ENCODE measurements around the gene APOBEC3G. TPM values are rescaled to one million over a fixed set of nuclear protein-coding genes. Genes with fewer than 3 reads are reported as not detected.

The APOBEC3G gene
- polyA plus RNA-seq, 2 donors = 2.1 to 6.0 TPM

GRCh38 chr22:39090426-39091064 is 13.5 kb downstream of the APOBEC3G start:
- H3K4me3 ChIP-seq (ENCODE audit: low read depth in 1 of 2, low read length in 2 of 2) = no peak overlapping the region
- H3K9me3 ChIP-seq (ENCODE audit: control insufficient read depth in 2 of 2, insufficient read depth in 1 of 2, low read depth in 1 of 2, low read length in 1 of 2) = no peaks in the 10 kb centered on the region
- 44 to 49% methylated on average over 15 of the region's 15 CpGs for WGBS, 2 donors
- no peaks in the 10 kb centered on the region for H3K36me3 ChIP-seq (ENCODE audit: control insufficient read depth in 2 of 2, insufficient read depth in 2 of 2, low read length in 1 of 2)
- H3K27me3 ChIP-seq (ENCODE audit: control insufficient read depth in 1 of 2, insufficient read depth in 2 of 2, low read length in 2 of 2) = no peaks in the 10 kb centered on the region
- peak overlapping the region; percentile 58 to 61 for H3K27ac ChIP-seq (ENCODE audit: low read depth in 2 of 2, low read length in 1 of 2)
- H3K4me1 ChIP-seq (ENCODE audit: control insufficient read depth in 2 of 2, insufficient read depth in 2 of 2, low read length in 1 of 2) = peaks cover 0 to 9% of the 10 kb centered on the region in 2 donors

- peak overlapping the region in 1 of 2 donors; percentile 51 for H3K27ac ChIP-seq (ENCODE audit: low read depth in 2 of 2, low read length in 1 of 2)
- H3K4me3 ChIP-seq (ENCODE audit: low read depth in 1 of 2, low read length in 2 of 2) = no peak overlapping the region
- H3K4me1 ChIP-seq (ENCODE audit: control insufficient read depth in 2 of 2, insufficient read depth in 2 of 2, low read length in 1 of 2) = peaks cover 0 to 9% of the 10 kb centered on the region in 2 donors
- no peaks in the 10 kb centered on the region for H3K36me3 ChIP-seq (ENCODE audit: control insufficient read depth in 2 of 2, insufficient read depth in 2 of 2, low read length in 1 of 2)
- 77 to 81% methylated on average over 23 of the region's 23 CpGs for WGBS, 2 donors
- no peaks in the 10 kb centered on the region for H3K9me3 ChIP-seq (ENCODE audit: control insufficient read depth in 2 of 2, insufficient read depth in 1 of 2, low read depth in 1 of 2, low read length in 1 of 2)
- H3K27me3 ChIP-seq (ENCODE audit: control insufficient read depth in 1 of 2, insufficient read depth in 2 of 2, low read length in 2 of 2) = no peaks in the 10 kb centered on the region
These were observed 14.3 kb downstream of the APOBEC3G start for GRCh38 chr22:39091126-39092081.

GRCh38 chr22:39092111-39092862 is 15.2 kb downstream of the APOBEC3G start:
- H3K27ac ChIP-seq (ENCODE audit: low read depth in 2 of 2, low read length in 1 of 2) = peak overlapping the region in 1 of 2 donors; percentile 6
- no peak overlapping the region for H3K4me3 ChIP-seq (ENCODE audit: low read depth in 1 of 2, low read length in 2 of 2)
- no peaks in the 10 kb centered on the region for H3K36me3 ChIP-seq (ENCODE audit: control insufficient read depth in 2 of 2, insufficient read depth in 2 of 2, low read length in 1 of 2)
- no peaks in the 10 kb centered on the region for H3K27me3 ChIP-seq (ENCODE audit: control insufficient read depth in 1 of 2, insufficient read depth in 2 of 2, low read length in 2 of 2)
- no peaks in the 10 kb centered on the region for H3K9me3 ChIP-seq (ENCODE audit: control insufficient read depth in 2 of 2, insufficient read depth in 1 of 2, low read depth in 1 of 2, low read length in 1 of 2)
- WGBS, 2 donors = 61 to 70% methylated on average over 8 of the region's 8 CpGs
- peaks cover 0 to 14% of the 10 kb centered on the region in 2 donors for H3K4me1 ChIP-seq (ENCODE audit: control insufficient read depth in 2 of 2, insufficient read depth in 2 of 2, low read length in 1 of 2)

GRCh38 chr22:39094717-39095389 is 17.8 kb downstream of the APOBEC3G start:
- Histone ChIP-seq H3K9me3 (ENCODE audit: control insufficient read depth in 2 of 2, insufficient read depth in 1 of 2, low read depth in 1 of 2, low read length in 1 of 2) (no peaks in the 10 kb centered on the region), H3K27me3 (ENCODE audit: control insufficient read depth in 1 of 2, insufficient read depth in 2 of 2, low read length in 2 of 2) (no peaks in the 10 kb centered on the region), H3K4me1 (ENCODE audit: control insufficient read depth in 2 of 2, insufficient read depth in 2 of 2, low read length in 1 of 2) (peaks cover 0 to 20% of the 10 kb centered on the region in 2 donors), H3K36me3 (ENCODE audit: control insufficient read depth in 2 of 2, insufficient read depth in 2 of 2, low read length in 1 of 2) (no peaks in the 10 kb centered on the region), H3K27ac (ENCODE audit: low read depth in 2 of 2, low read length in 1 of 2) (peak overlapping the region in 1 of 2 donors; percentile 4), H3K4me3 (ENCODE audit: low read depth in 1 of 2, low read length in 2 of 2) (no peak overlapping the region)
- 76 to 81% methylated on average over 14 of the region's 14 CpGs for WGBS, 2 donors

GRCh38 chr22:39095971-39096370 is 18.9 kb downstream of the APOBEC3G start:
- H3K4me1 ChIP-seq (ENCODE audit: control insufficient read depth in 2 of 2, insufficient read depth in 2 of 2, low read length in 1 of 2) = peaks cover 0 to 13% of the 10 kb centered on the region in 2 donors
- H3K9me3 ChIP-seq (ENCODE audit: control insufficient read depth in 2 of 2, insufficient read depth in 1 of 2, low read depth in 1 of 2, low read length in 1 of 2) = no peaks in the 10 kb centered on the region
- H3K27me3 ChIP-seq (ENCODE audit: control insufficient read depth in 1 of 2, insufficient read depth in 2 of 2, low read length in 2 of 2) = no peaks in the 10 kb centered on the region
- 86 to 91% methylated on average over 3 of the region's 3 CpGs for WGBS, 2 donors
- no peaks in the 10 kb centered on the region for H3K36me3 ChIP-seq (ENCODE audit: control insufficient read depth in 2 of 2, insufficient read depth in 2 of 2, low read length in 1 of 2)
- H3K27ac ChIP-seq (ENCODE audit: low read depth in 2 of 2, low read length in 1 of 2) = no peak overlapping the region
- no peak overlapping the region for H3K4me3 ChIP-seq (ENCODE audit: low read depth in 1 of 2, low read length in 2 of 2)

GRCh38 chr22:39097098-39098020 is 20.3 kb downstream of the APOBEC3G start, which contains the start of gene APOBEC3H:
Gene APOBEC3H, plus strand, starts transcription at chr22:39097244. Its CDS starts 3,035 bp downstream, at chr22:39100279.
- peak within 1 kb of the TSS; percentile 36 to 60 for H3K27ac ChIP-seq (ENCODE audit: low read depth in 2 of 2, low read length in 1 of 2)
- WGBS, 2 donors = 51 to 57% methylated on average over 9 of the region's 9 CpGs

GRCh38 chr22:39098026-39098425 is 21.0 kb downstream of the APOBEC3G start:
- H3K4me3 ChIP-seq (ENCODE audit: low read depth in 1 of 2, low read length in 2 of 2) = no peak overlapping the region
- H3K27ac ChIP-seq (ENCODE audit: low read depth in 2 of 2, low read length in 1 of 2) = no peak overlapping the region
- H3K27me3 ChIP-seq (ENCODE audit: control insufficient read depth in 1 of 2, insufficient read depth in 2 of 2, low read length in 2 of 2) = no peaks in the 10 kb centered on the region
- H3K4me1 ChIP-seq (ENCODE audit: control insufficient read depth in 2 of 2, insufficient read depth in 2 of 2, low read length in 1 of 2) = peaks cover 0 to 11% of the 10 kb centered on the region in 2 donors
- no peaks in the 10 kb centered on the region for H3K9me3 ChIP-seq (ENCODE audit: control insufficient read depth in 2 of 2, insufficient read depth in 1 of 2, low read depth in 1 of 2, low read length in 1 of 2)
- WGBS, 2 donors = 69 to 79% methylated on average over 6 of the region's 6 CpGs
- H3K36me3 ChIP-seq (ENCODE audit: control insufficient read depth in 2 of 2, insufficient read depth in 2 of 2, low read length in 1 of 2) = no peaks in the 10 kb centered on the region

More at GRCh38 chr22:39097098-39098020, 20.3 kb downstream of the APOBEC3G start, which contains the start of gene APOBEC3H:
- peaks cover 0 to 11% of the 10 kb centered on the region in 2 donors for H3K4me1 ChIP-seq (ENCODE audit: control insufficient read depth in 2 of 2, insufficient read depth in 2 of 2, low read length in 1 of 2)
- no peaks in the 10 kb centered on the region for H3K36me3 ChIP-seq (ENCODE audit: control insufficient read depth in 2 of 2, insufficient read depth in 2 of 2, low read length in 1 of 2)
- no peaks in the 10 kb centered on the region for H3K27me3 ChIP-seq (ENCODE audit: control insufficient read depth in 1 of 2, insufficient read depth in 2 of 2, low read length in 2 of 2)
- H3K9me3 ChIP-seq (ENCODE audit: control insufficient read depth in 2 of 2, insufficient read depth in 1 of 2, low read depth in 1 of 2, low read length in 1 of 2) = no peaks in the 10 kb centered on the region
- peak within 1 kb of the TSS in 1 of 2 donors; percentile 7 for H3K4me3 ChIP-seq (ENCODE audit: low read depth in 1 of 2, low read length in 2 of 2)

- H3K36me3 ChIP-seq (ENCODE audit: control insufficient read depth in 2 of 2, insufficient read depth in 2 of 2, low read length in 1 of 2) = no peaks in the 10 kb centered on the region
- H3K27me3 ChIP-seq (ENCODE audit: control insufficient read depth in 1 of 2, insufficient read depth in 2 of 2, low read length in 2 of 2) = no peaks in the 10 kb centered on the region
- WGBS, 2 donors = 67 to 74% methylated on average over 8 of the region's 8 CpGs
- no peaks in the 10 kb centered on the region for H3K9me3 ChIP-seq (ENCODE audit: control insufficient read depth in 2 of 2, insufficient read depth in 1 of 2, low read depth in 1 of 2, low read length in 1 of 2)
- H3K27ac ChIP-seq (ENCODE audit: low read depth in 2 of 2, low read length in 1 of 2) = no peak overlapping the region
- H3K4me1 ChIP-seq (ENCODE audit: control insufficient read depth in 2 of 2, insufficient read depth in 2 of 2, low read length in 1 of 2) = peaks cover 0 to 11% of the 10 kb centered on the region in 2 donors
- H3K4me3 ChIP-seq (ENCODE audit: low read depth in 1 of 2, low read length in 2 of 2) = no peak overlapping the region
These were observed 21.5 kb downstream of the APOBEC3G start for GRCh38 chr22:39098576-39098975.

Data from esophagus (tissue), 2 donors.